ENCODE results near the gene RAD52. TPM values are rescaled to one million over a fixed set of nuclear protein-coding genes. Genes with fewer than 3 reads are reported as not detected.

RAD52 gene
- total and polyA plus RNA-seq, 12 donors, result 4.1 to 14.8 (median 6.1) TPM

DNA sequence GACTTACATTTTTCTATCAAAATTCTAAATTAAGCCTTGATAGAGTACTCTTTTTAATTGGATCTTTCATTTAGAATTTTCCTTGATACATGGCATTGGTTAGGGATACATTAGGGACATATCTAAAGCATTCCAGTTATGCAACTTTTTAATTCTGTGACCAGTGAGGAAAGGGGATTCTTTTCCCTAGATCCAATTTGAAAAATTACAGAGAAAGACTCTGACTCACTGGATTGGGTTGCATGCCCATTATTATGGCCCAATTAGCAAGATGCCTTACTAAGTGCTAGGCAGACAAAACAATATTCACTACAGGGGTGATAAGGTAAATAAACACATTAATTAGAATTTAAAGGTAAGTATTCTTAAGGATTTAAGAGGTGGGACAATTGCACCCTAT lies 5.2 kb upstream of the RAD52 start:
- intact Hi-C loops (cut with DNase I), result loop anchor here in 7 of 10 donors (5.0 to 10.0 kb wide), 7 partner anchors 33 to 1750 kb away; no protein-coding TSS in a partner anchor
- Histone ChIP-seq H3K27me3 (no peaks in the 10 kb centered on the region), H3K4me3 (no peak overlapping the region), H3K4me1 (peaks cover 0 to 19% (median 9%) of the 10 kb centered on the region in 9 donors), H3K9me3 (no peaks in the 10 kb centered on the region), H3K27ac (no peak overlapping the region), H3K36me3 (no peaks in the 10 kb centered on the region)
- ATAC-seq (no peak), DNase-seq (no peak)
- TF ChIP-seq, protein P1, sequence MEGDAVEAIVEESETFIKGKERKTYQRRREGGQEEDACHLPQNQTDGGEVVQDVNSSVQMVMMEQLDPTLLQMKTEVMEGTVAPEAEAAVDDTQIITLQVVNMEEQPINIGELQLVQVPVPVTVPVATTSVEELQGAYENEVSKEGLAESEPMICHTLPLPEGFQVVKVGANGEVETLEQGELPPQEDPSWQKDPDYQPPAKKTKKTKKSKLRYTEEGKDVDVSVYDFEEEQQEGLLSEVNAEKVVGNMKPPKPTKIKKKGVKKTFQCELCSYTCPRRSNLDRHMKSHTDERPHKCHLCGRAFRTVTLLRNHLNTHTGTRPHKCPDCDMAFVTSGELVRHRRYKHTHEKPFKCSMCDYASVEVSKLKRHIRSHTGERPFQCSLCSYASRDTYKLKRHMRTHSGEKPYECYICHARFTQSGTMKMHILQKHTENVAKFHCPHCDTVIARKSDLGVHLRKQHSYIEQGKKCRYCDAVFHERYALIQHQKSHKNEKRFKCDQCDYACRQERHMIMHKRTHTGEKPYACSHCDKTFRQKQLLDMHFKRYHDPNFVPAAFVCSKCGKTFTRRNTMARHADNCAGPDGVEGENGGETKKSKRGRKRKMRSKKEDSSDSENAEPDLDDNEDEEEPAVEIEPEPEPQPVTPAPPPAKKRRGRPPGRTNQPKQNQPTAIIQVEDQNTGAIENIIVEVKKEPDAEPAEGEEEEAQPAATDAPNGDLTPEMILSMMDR (IDR thresholded peaks at IDR 0.05), result no peak

DNA sequence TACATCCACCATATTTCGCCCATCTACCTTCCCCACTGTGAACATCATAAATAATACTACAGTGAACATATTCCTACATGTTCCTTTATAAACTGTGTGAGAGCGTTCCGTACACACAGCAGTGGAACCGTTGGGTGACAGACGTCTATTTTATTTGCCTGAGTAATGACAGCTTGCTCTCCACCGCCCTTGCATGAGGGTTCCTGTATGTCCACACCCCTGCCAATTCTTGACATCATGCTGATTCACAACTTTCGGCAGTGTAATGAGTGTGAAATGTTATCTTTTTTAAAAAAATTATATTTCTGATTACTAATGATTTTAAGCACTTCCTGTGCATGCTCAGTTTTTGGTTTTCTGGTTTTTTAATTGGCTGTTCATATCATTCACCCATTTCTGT lies 4.3 kb upstream of the RAD52 start:
- DNase-seq (no peak), ATAC-seq (no peak)
- intact Hi-C loops (cut with DNase I), result loop anchor here in 7 of 10 donors (5.0 to 10.0 kb wide), 6 partner anchors 34 to 1751 kb away; no protein-coding TSS in a partner anchor
- H3K27me3 ChIP-seq, result no peaks in the 10 kb centered on the region
- H3K9me3 ChIP-seq, result no peaks in the 10 kb centered on the region
- 74% methylated on average over 7 of the region's 7 CpGs for WGBS, 2 donors
- TF ChIP-seq, protein P1 (IDR thresholded peaks at IDR 0.05), result no peak
- H3K27ac ChIP-seq, result peak overlapping the region in 1 of 10 donors; percentile 45
- H3K36me3 ChIP-seq, result no peaks in the 10 kb centered on the region
- no peak overlapping the region for H3K4me3 ChIP-seq
- H3K4me1 ChIP-seq, result peaks cover 0 to 16% (median 11%) of the 10 kb centered on the region in 9 donors

- Histone ChIP-seq H3K9me3 (no peaks in the 10 kb centered on the region), H3K4me3 (no peak overlapping the region), H3K27me3 (no peaks in the 10 kb centered on the region), H3K27ac (no peak overlapping the region), H3K4me1 (peaks cover 0 to 33% (median 11%) of the 10 kb centered on the region in 9 donors), H3K36me3 (no peaks in the 10 kb centered on the region)
- DNase-seq (no peak), ATAC-seq (no peak)
- TF ChIP-seq, protein P1 (IDR thresholded peaks at IDR 0.05), result no peak
- 49 to 58% methylated on average over 1 of the region's 1 CpG for WGBS, 2 donors
- intact Hi-C loops (cut with DNase I), result loop anchor here in 7 of 10 donors (2.0 to 10.0 kb wide), 7 partner anchors 36 to 1754 kb away; no protein-coding TSS in a partner anchor
Observed at GRCh38 chr12:951176-951575, 1.7 kb upstream of the RAD52 start.

- no peak for DNase-seq
- TF ChIP-seq, protein P1 (IDR thresholded peaks at IDR 0.05), result no peak
- Histone ChIP-seq H3K36me3 (peaks cover 0 to 18% (median 0%) of the 10 kb centered on the region in 9 donors), H3K27ac (peak overlapping the region in 9 of 10 donors; percentile 85 to 96 (median 92)), H3K27me3 (no peaks in the 10 kb centered on the region), H3K9me3 (no peaks in the 10 kb centered on the region), H3K4me1 (peaks cover 0 to 34% (median 11%) of the 10 kb centered on the region in 9 donors), H3K4me3 (peak overlapping the region; percentile 54 to 96 (median 78))
- 91 to 93% methylated on average over 9 of the region's 9 CpGs for WGBS, 2 donors
- intact Hi-C loops (cut with DNase I), result loop anchor here in 7 of 10 donors (2.0 to 10.0 kb wide), 11 partner anchors 36 to 639 kb away; partner anchors contain the start of genes WNK1 (in 3 of the 7) and ERC1 (in 2 of the 7)
- no peak for ATAC-seq
Observed at GRCh38 chr12:948238-948637, 1.3 kb downstream of the RAD52 start.
